Myocyte (in vitro differentiated cells): ENCODE results near the gene CTNNA1. TPM values are rescaled to one million over a fixed set of nuclear protein-coding genes. Genes with fewer than 3 reads are reported as not detected.
"Not testable (repeated sequence)": the region's sequence is repeated elsewhere in the genome, so short reads cannot be mapped to it uniquely, and the experiment has no call there.

Experiments used
- DNase-seq: peaks from one replicate; pipeline ENCODE4 v3.0.0-alpha.2; 2012; ENCODE audit warnings: low read depth
- polyA plus RNA-seq: library from polyadenylated mRNA; unstranded; fragments of >200 nt; gene quantifications from one replicate; pipeline ENCODE4 v1.2.1, GENCODE V29; 2012; ENCODE audit warnings: missing spikeins
- total RNA-seq: library from RNA; depleted of rRNA; stranded (reverse); fragments of >200 nt; gene quantifications from 2 replicates; pipeline ENCODE4 v1.2.3, GENCODE V29; 2014

The CTNNA1 gene, protein sequence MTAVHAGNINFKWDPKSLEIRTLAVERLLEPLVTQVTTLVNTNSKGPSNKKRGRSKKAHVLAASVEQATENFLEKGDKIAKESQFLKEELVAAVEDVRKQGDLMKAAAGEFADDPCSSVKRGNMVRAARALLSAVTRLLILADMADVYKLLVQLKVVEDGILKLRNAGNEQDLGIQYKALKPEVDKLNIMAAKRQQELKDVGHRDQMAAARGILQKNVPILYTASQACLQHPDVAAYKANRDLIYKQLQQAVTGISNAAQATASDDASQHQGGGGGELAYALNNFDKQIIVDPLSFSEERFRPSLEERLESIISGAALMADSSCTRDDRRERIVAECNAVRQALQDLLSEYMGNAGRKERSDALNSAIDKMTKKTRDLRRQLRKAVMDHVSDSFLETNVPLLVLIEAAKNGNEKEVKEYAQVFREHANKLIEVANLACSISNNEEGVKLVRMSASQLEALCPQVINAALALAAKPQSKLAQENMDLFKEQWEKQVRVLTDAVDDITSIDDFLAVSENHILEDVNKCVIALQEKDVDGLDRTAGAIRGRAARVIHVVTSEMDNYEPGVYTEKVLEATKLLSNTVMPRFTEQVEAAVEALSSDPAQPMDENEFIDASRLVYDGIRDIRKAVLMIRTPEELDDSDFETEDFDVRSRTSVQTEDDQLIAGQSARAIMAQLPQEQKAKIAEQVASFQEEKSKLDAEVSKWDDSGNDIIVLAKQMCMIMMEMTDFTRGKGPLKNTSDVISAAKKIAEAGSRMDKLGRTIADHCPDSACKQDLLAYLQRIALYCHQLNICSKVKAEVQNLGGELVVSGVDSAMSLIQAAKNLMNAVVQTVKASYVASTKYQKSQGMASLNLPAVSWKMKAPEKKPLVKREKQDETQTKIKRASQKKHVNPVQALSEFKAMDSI
- total RNA-seq, result 586 and 787 TPM in 2 replicates
- 300 TPM for polyA plus RNA-seq

DNA sequence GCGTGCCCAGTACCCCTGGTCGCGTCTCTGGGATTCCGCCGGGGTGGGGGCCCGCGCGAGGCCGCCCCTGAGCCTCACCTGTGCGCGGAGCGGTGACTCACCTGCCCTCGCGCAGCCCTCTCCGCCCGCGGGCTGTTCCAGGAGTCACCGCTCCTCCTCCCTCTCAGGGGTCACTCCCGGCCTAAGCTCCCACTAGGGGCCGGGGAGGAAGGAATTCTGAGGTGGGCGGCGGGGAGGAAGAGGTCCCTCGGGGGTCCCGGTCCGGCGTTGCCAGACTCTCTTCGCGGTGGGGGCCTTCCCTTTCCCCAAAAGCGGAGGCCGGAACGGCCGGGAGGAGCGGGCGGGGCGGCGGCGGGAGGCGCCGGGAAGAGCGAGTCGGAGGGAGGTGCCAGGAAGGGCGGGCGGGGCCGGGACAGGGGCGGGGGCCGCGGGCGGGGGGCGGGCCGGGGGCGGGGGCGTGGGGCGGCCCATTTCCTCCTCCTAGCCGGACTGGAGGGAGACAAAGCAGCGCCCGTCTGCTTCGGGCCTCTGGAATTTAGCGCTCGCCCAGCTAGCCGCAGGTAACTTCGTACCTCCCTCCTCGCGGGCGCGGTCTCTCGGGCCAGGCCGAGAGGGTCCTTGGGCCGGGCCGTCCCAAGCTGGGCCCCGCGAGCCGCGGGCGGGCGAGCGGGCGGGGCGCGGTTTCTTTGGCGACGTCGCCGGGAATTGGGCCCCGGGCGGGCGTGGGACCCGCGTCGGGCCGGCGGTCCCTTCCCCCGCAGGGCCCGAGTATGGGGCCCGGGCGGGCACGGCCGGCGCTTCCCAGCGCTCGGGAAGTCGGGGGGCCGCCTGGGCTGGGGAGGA, at the start of gene CTNNA1:
Gene CTNNA1, plus strand, starts transcription at position 475 of the 843 bp plus-strand sequence. CDS start 28,500 bp downstream, outside the sequence.
- DNase-seq, result peak; percentile 75

DNA sequence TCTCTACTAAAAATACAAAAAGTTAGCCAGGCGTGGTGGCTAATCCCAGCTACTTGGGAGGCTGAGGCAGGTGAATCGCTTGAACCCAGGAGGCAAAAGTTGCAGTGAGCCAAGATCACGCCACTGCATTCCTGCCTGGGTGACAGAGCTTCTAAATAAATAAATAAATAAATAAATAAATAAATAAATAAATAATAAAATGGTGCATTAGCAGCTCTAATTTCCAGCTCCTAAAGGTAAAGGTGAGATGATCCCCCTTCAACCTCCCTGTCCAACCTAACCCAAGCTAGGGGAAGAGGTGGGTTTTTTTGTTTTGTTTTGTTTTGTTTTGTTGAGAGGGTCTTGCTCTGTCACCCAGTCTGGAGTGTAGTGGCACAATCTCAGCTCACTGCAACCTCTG, 49.4 kb upstream of the CTNNA1 start:
- not testable (repeated sequence) for DNase-seq

DNA sequence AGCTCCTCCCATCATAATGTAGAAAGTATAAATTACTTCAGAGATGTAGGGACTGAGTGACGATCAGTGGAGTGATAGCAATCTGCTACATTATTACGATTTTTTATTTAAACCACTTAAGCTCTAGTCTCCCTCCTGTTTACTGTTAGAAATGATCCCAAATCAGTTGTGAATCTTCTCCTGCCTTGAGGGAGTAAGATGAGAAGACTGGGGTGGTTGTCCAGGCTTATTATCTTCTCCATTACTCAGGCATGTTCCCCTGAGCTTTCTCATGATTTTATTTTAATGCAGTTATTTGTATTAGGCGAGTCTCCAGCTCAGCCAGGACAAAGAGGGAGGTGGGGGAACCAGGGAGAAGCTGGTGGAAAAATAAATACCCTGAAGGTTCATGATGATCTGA, 48.2 kb upstream of the CTNNA1 start:
- DNase-seq, result no peak

DNA sequence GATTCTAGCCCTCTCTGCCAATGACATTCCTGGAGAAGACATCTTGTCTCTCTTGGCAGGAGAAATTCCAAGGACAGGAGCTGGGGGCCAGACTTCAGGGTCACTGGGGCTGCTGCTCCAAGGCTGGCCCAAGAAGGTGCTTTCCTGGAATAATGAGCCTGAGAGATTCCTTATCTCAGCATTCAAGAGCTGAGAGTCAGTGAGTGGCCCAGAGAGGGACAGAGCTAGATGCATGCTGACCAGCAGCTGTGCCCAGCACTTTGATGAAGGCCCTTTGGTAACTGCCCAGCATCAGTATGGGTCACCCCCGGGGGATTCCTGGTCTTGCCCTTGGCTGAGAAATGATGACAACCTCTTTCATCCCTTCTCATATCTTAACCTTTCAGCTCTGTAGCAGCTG, 47.7 kb upstream of the CTNNA1 start:
- no peak for DNase-seq

DNA sequence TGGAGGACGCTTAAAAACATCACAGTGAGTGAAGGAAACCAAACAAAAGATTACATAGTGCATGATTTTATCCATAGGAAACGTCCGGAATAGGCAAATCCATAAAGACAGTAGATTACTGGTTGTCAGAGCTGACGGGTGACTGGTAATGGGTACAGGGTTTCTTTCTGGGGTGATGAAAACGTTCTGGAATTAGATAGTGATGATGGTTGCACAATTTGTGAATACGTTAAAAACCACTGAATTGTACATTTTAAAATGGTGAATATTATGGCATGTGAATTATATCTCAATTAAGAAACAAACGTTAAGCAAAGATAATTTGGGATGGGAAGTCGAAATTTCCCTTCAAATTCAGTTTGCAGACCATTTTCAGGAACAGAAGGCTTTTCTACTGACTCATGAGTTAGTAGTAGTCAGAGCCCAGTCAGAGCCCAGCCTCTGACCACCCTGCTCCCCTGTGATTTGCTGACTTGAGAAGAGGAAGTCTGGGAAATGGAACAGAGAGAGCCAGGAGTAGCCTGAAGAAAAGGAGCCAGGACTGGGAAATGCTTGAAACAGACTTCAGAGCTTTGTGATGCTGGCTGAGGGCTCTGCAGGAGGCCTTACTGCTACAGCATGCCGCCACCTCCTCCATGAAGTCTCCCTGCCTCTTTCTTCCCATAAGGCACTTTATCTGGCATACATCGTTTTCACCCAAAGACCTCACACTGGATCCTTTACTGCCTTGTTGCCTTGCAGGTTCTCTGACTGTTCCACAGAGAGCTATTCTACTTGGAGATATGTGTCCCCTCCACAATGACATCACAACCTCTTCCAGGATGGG, 46.4 kb upstream of the CTNNA1 start:
- peak; percentile 49 for DNase-seq

DNA sequence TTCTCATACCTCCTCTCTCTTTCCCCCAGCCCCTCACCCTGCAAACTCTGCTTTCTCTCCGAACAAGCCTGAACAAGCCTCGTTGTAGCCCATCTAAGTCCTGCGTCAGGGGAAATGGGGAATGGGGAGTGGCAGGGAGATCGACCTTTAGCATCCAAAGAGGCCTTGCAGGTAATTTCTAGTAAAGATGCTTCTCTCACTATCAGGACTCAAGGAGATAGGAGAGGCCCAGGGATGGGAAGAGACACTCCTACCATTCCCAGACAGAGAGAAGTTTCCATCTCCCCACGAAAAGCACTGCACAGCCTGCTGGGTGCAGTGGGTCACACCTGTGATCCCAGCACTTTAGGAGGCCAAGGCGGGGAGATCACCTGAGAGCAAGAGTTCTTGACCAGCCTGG, 44.4 kb upstream of the CTNNA1 start:
- no peak for DNase-seq

DNA sequence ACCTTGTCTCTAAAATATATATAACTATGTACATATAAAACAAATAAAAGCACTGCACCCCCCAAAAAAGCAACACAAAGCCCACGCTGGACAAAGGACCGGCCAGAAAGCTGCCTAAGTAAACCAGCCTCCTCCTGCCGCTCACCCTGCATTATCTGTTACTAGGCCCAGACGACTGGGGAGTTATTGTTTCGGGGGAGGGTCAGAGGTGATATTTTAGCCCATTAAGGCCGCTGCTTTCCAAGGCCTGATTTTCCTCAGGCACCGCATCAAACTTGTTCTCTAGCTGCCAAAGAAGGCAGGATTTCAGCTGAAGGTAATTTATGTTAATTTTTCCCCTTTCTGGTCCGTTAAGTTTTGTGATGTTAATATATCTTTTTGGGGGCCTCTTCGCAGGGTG, 44.0 kb upstream of the CTNNA1 start:
- DNase-seq, result no peak

DNA sequence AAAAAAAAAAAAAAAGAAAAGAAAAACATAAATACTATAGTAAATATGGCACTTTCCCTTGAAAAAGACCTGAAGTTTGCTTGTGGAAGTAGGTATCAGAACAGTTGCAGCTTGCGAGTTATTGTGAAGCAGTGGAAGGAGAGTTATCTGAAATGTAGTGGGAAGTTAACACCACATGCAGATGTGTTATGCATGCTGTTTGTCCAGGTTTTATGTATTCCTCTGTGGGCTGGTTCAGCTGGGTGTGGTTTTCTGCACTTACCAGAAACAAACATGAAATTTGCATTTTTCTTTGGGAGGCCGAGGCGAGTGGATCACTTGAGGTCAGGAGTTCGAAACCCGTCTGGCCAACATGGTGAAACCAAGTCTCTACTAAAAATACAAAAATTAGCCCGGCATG, 42.1 kb upstream of the CTNNA1 start:
- no peak for DNase-seq

DNA sequence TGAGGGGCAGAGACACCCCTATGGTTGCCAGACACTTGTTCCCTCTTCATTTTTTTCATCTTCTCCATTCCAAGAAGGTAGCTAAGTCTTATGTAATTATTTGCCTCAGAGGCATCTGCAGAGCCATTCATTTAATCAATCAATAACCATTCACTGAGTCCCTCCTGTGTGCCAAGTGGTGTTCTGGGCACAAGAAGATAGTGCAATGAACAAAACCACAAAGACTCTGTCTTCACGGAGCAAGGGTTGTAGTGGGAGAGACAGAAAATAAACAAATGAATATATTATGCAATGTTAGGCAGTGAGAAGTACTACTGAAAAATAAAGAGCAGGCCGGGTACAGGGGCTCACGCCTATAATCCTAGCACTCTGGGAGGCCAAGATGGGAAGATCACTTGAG, 41.4 kb upstream of the CTNNA1 start:
- no peak for DNase-seq

DNA sequence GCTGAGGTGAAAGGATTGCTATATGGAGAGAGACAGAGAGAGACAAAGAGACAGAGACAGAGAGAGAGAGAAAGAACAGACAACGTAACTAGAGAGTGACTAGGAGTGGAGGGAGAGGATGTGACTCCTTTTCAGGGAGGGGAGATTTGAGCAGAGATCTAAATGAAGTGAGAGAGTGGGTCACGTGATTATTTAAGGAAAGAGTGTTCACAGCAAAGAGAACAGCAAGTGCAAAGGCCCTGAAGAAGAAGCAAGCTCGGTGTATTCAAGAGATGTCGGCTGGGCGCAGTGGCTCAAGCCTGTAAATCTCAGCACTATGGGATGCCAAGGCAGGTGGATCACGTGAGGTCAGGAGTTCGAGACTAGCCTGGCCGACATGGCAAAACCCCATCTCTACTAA, 40.9 kb upstream of the CTNNA1 start:
- no peak for DNase-seq

DNA sequence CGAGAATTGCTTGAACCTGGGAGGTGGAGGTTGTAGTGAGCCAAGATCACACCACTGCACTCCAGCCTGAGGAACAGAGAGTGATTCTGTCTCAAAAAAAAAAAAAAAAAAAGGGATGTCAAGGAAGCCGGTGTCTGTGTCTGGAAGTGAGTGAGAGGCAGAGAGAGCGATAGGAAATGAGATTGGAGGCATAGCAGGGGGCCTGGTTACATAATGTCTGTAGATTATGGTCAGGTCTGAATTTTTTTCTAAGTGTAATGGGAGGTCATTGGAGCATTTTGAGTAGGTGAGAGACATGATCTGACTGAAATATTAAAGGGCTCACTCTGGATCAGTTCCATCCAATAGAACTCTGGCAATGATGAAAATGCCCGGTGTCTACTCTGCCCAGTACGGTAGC, 40.4 kb upstream of the CTNNA1 start:
- DNase-seq, result no peak

DNA sequence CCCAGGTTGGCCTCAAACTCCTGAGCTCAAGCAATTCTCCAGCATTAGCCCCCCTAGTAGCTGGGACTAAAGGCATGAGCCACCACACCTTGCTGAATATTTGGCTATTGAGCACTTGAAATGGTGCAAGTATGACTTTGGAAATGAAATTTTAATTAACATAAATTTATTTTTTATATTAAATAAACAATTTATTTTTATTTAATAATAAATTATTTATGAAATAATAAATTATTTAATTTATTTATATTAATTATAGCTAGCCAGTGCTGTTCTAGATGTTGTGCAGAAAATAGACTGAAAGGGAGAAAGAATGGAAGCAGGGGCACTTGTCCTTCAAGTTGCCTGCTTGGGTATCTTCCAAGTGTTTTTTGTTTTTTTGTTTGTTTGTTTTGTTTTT, 40.0 kb upstream of the CTNNA1 start:
- DNase-seq, result no peak

DNA sequence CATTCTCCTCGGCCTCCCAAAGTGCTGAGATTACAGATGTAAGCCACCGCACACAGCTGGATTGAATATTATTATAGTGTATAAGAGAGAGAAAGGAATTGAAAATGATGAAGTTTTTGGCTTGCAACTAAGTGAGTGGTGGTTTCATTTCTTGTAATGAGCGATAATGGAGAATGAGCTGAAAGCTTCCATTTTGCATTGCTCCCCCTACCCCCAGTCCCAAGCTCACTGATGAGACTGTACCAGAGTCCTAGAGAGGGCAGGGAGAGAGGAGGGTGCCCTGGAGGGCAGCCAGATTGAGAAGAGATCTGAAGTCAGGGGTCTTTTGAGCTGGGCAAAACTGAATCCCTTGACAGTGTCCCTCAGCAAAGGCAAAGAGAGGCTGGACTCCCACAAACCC, 38.5 kb upstream of the CTNNA1 start:
- no peak for DNase-seq

DNA sequence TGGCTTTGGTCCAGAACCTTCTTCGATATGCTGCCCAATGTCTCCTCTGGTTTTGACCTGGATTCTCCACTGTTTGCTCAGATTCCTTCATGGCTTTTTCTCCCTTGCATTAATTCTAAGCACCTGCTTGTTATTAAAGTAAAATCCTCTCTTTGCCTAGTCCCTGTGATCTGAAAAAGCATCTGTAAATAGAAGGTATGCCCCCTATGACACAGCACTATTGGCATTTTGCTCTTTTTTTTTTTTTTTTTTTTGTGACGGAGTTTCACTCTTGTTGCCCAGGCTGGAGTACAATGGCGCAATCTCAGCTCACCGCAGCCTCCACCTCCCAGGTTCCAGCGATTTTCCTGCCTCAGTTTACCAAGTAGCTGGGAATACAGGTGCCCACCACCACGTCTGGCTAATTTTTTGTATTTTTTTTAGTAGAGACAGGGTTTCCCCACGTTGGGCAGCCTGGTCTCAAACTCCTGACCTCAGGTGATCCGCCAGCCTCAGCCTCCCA, 37.2 kb upstream of the CTNNA1 start:
- DNase-seq, result not testable (repeated sequence)

DNA sequence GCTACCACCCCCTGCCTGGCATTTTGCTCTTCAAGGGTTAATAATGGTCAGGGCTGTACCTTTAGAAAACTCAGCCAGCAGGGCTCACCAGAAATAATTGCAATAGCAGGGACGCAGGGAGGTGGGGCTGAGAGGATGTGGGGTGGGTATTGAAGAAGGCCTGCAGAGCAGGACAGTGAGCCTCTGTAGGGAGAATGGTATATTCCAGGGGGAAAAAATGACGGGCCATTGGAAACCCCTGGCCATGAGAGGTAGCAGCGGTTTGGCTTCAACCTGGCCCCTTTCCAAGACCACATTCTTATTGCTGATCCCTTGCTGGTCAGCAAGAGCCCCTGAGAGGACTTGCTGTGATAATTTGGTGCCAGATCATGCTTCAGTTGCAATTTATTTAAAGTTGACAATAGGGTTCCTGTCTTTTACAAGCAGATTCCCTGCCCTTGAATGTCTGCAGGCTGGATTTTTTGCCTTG, 36.7 kb upstream of the CTNNA1 start:
- DNase-seq, result peak; percentile 37

DNA sequence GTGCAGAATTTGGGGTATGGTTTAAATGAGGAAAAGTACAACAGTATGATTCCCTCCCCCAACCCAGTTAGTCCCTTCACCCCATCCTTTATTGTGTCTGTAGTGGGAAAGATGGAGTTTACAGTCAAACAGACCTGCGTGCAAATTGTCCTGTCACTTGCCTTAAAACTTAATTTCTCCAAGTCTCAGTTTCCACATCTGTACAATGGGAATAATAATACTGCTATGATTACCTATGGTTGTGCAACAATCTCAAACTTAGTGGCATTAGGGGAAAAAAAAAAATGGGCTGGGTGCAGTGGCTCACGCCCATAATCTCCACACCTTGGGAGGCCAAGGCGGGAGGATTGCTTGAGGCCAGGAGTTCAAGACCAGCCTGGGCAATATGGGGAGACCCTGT, 35.8 kb upstream of the CTNNA1 start:
- DNase-seq, result no peak

DNA sequence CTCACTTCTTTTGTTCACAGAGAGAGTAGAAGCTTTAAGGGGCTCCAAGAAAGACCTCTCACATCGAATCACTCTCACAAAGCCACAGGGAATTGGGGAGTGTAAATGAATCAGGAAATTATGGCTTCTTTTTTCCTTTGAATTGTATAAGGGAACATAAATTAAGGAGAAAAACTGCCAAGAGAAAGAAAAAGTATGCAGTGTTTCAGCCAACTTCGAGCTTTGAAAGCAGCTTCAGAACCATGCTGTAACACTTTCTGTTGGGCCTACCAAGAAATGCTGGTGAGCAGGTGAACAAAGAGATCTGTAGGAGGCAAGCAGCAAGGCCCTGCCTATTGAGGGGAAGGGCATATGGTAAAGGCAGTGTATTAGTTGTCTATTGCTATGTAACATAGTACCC, 33.4 kb upstream of the CTNNA1 start:
- no peak for DNase-seq

DNA sequence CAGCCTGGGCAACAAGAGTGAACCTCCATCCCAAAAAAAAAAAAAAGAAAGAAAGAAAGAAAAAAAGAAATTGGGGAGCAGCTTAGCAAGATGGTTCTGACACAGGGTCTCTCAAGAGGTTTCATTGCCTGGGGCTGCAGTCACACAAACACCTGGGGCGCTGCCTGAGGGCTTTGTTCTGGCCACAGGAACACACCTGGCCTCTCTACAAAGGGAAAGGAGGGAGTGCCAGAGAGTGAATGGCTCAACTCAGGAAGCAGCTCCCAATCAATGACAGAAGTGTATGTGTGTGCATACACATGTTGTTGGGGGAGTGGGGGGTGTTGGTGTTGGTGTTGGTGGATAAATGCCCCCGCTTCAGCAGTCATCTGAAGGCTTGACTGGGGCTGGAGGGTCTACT, 32.4 kb upstream of the CTNNA1 start:
- DNase-seq, result no peak

DNA sequence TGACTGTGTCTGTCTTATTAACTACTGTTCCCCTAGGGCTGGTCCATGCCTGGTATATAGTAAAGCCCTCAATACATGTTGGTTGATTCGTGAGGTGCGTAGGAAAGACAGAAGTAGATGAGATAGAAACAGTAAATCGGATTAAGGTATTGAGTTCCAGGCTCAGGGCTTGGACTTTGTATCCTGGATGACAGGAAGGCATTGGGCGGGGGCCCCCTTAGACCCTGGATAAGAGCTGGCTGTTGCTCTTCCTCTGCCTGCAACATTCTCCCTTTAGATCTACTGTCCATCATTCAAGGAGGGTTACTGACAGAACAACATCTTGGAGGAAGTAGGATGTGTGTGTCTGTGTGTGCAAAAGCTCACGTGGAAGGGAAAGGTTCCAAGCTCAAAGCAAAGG, 31.2 kb upstream of the CTNNA1 start:
- DNase-seq, result no peak

DNA sequence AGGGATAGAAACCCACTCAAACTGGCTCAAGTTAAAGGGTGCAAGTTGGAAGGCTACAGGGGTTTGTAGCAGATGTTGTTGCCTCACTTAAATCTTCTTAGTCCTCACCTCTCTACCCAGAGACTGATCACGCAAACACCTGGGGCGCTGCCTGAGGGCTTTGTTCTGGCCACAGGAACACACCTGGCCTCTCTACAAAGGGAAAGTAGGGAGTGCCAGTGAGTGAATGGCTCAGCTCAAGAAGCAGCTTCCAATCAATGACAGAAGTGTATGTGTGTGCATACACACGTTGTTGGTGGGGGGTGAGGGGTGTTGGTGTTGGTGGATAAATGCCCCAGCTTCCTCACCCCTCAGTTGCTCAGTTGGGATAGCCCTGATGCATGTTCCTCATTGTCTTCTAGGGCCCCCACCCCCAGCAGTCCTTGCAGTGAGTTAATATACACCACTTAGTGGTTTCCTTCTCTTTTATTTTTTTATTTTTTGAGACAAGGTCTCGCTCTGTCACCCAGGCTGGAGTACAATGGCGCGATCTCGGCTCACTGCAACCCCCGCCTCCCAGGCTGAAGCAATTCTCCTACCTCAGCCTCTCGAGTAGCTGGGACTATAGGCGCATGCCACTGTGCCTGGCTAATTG, 30.6 kb upstream of the CTNNA1 start:
- no peak for DNase-seq
